Nucleus accumbens (tissue), 56 donors: ENCODE data around the gene LPXN.

ENCODE experiments used
- DNase-seq, 56 donors: peaks; one replicate each; lab custom pipeline; 2025; lab: John Stamatoyannopoulos, UW

Gene LPXN

GRCh38 chr11:58575377-58576020 is at the start of gene LPXN:
TSS of gene LPXN (minus strand) at chr11:58575856. CDS start at chr11:58575772, 84 bp downstream.
- peak in 13 of 56 donors; percentile 8 to 51 (median 28) for DNase-seq

GRCh38 chr11:58625086-58625485 is 49.4 kb upstream of the LPXN start:
- DNase-seq, result no peak

DNA sequence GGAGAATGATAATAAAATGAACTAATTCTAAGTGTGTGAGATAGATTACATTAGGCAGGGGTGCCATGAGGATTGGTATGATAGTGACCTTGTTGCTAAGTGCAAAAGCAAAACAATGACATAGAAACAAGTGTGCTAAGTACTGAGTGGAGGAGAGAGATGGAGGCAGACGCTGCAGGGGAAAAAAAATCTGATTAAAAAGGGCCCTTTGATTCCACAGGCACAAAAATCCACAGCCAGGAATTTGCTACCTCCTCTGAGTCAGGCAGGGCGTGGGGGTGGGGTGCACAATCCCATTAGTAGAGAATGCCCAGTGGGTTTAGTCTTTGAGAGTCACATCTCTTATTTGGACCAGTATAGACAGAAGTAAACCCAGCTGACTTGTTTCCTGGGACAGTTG is 46.7 kb upstream of the LPXN start, which contains the start of gene CNTF:
Gene CNTF (plus strand): TSS at position 322 of the 400 bp plus-strand sequence. CDS start 88 bp downstream, outside the sequence.
- no peak for DNase-seq

- no peak for DNase-seq
These were observed 46.1 kb upstream of the LPXN start for GRCh38 chr11:58621586-58622262.

DNA sequence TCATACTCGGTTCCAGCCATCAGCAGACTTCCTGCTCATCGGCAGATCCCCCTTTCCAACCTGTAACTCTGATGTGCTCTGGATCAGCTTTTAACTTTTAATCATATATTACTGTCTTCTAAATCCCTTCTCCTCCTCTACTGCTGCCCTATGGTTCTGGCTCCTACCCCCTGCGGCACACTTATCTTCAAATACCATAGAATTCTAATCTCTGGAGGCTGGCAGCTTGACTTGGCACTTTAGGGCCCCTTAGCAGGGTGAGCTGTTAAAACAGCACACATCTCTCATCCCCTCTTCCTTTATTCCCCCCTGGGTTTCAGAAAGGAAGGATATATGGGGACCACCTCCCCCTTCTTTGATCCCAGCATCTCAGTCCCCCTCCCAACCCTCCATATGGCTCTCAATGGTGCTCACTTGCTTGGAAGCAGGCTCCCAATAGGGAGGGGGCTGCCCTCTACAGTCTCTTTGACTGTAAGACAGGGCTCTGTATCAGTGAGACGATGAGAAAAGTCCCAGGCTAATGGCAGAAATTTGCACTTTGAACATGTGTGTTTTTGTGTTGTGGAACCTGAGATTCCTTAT is 42.4 kb upstream of the LPXN start:
- peak in 6 of 56 donors; percentile 9 to 26 (median 12) for DNase-seq

- peak in 1 of 56 donors; percentile 52 for DNase-seq
These were observed 40.9 kb upstream of the LPXN start for GRCh38 chr11:58616594-58616993.

DNA sequence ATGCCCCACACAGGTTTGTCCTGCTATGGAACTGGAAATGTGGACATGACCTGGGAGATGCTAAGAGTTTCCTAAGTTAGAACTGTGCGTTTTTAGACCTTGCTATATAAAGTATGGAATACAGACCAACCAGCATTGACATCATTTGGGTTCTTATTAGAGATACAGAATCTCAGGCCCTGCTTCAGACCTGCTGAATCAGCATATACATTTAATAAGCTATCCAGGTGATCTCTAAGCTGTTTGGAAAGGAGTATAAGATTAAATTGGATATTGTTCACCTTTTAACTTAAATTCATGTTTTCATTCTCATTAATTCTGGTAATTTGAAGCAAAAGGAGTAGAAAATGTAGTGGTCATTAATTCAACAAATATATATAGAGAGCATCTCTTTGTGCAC is 39.9 kb upstream of the LPXN start:
- no peak for DNase-seq

GRCh38 chr11:58613228-58613627 is 37.6 kb upstream of the LPXN start:
- DNase-seq, result no peak

DNA sequence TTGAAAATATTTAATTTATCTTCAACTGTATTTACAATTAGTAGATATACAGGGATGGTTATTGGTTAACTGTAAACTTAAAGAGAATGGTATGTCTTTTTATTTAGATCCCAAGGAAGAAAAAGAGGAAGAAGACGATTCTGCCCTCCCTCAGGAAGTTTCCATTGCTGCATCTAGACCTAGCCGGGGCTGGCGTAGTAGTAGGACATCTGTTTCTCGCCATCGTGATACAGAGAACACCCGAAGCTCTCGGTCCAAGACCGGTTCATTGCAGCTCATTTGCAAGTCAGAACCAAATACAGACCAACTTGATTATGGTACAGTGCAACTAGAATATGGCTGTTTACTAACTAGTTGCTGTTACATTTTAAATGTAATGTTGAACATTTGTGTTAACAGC is 34.1 kb upstream of the LPXN start:
- DNase-seq, result no peak

DNA sequence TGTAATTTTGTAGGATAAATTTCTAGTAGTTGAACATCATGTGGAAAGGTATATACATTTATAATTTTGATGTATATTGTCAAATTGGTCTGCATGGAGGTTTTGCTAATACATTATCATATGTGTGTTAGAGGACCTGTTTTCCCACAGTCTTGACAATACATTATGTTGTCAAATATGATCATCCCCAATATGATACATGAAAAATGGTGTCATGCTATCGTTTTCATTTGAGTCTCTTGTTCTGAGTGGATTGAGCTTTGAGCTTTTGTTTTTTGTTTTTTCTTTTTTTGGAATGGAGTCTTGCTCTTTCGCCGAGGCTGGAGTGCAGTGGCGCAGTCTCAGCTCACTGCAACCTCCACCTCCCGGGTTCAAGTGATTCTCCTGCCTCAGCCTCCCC is 32.7 kb upstream of the LPXN start:
- no peak for DNase-seq

DNA sequence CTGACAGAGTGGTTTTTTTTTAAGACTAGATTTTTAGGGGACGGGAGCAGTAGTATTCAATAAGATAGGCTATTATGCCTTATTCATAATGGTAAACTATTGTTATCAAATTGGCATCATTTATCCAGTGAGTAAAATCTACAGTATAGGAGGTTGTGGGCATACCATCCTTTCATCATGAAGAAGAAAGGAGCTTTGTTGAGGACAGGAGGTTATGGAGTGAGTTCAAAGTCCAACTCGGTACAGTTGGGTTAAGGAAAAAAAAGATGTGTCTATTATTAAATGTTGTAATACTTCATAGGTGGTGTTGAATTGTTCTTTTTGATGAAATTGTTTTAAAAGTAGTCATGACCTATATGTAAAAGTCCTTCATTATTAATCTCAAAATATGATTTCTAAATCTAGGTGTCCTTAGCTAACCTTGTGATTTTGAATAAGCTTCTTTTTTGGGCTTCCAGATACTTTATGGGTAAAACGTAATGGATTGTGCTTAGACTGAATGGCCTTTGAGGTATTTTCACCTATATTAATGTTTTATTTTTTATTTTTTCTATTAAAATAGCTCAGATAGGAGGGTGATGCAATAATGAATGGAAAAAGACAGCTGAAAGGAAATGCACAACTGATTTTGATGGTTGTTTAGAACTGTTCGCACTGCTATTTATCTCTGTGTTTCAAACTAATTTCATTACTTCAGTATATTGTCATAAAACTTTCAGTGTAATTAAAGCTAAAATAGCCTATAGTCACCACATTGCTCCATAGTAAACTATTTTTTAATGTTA is 31.5 kb upstream of the LPXN start:
- DNase-seq, result no peak

DNA sequence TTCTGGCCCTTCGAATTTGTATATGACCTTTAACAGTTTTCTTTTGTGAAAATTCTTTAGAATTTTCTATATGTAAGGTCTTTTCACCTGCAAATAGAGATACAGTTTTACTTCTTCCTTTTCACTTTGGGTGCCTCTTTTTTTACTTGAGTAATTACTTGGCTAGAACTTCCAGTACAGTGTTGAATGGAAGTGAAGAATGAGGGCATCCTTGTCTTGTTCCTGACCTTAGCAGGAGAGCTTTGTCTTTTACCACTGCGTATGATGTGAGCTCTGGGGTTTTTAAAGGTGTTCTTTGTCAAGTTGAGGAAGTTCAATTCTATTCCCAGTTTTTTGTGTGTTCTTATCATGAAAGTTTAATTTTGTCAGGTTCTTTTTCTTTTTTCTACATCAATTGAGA is 24.9 kb upstream of the LPXN start:
- no peak for DNase-seq

GRCh38 chr11:58597486-58598144 is 22.0 kb upstream of the LPXN start:
- no peak for DNase-seq

- no peak for DNase-seq
These were observed 21.0 kb upstream of the LPXN start for GRCh38 chr11:58596621-58597020.

- DNase-seq, result no peak
These were observed 19.2 kb upstream of the LPXN start for GRCh38 chr11:58594826-58595225.

GRCh38 chr11:58592760-58593472 is 17.3 kb upstream of the LPXN start:
- DNase-seq, result no peak

DNA sequence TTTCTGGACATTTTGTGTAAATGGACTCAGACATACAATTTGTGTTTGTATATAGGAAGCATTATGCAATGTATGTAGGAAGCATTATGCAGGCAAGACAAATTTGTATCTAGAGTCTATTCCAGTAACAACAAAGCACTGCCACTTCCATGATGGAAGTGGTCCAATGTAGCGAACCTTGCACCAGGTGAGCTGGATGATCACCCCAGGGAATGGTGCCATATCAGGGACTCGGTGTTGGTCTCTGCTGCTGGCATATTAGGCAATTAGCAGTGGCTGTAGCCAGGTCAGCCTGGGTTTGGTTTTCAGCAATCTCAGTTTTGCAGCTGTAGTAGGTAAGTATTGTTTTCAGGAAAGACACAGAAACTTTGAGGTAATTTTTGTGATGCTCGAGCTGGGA is 16.0 kb upstream of the LPXN start:
- DNase-seq, result no peak

DNA sequence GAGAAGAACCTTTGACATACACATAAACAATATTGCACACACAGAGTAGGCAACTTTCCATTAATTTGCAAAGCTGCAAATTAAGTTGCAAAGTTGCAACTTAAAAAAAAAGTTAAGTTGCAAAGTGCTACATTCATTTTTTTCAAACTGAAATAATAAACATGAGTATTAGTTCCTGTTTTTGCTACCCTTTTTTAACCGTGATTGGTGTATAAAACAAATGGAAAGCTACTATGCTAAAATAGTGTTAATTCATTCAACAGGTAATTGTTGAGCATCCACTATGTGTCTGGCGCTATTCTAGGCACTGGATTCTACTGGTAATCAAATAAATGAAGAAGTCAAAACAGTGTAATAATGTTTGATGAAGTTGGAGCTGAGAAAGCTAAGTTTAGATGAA is 11.3 kb upstream of the LPXN start:
- no peak for DNase-seq

DNA sequence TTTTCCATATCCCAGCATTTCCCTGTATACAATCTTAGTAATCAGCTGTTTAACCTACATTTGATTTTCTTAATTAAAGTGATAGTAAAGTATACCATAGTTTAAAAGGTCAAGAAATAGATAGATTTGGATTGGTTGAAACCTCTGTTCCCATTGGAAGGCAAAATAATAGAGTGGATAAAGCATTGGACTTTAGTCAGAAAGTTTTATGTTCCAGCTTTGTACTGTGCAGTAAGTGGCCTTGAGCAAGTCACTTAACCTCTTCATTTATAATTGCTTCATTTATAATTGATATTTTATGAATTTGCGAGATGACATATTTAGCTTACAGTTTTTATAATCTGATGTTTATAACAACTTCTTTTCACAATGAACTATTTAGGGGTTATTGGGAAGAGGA is 6.8 kb upstream of the LPXN start:
- DNase-seq, result no peak

DNA sequence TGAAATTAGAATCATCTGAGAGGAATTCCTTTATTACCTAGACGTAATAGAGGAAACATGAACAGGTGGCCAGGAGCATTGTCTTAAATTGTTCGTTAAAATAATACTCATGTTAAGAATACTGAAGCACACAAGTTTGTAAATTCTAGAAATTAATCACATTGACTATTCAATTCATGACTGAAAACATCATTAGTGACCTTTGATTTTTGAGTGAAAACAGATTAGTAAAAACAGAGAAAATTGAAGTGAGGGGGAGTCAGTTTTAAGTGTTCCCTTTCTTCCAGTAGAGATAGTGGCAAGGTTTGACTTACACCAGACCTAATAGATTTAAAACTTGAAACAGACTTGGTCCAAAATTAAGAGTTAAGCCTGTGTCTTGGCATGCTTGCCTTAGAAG is 4.7 kb upstream of the LPXN start:
- DNase-seq, result no peak
